B cell (primary cell): ENCODE measurements around the gene WDR38.

ENCODE experiments used
- CTCF ChIP-seq: fragments of 200-600 bp; IDR thresholded peaks from one replicate; pipeline ENCODE4 v1.8.0; 2022; ENCODE audit warnings: antibody characterized with exemption, mild to moderate bottlenecking
- EZH2 ChIP-seq: IDR thresholded peaks from 2 replicates; pipeline ENCODE4 v1.6.1; 2012; ENCODE audit warnings: borderline replicate concordance, low read depth, mild to moderate bottlenecking, moderate library complexity, low read length; ENCODE audit not compliant: insufficient read depth, poor library complexity, severe bottlenecking

- TF ChIP-seq CTCF: peak; percentile 99
- no peak for TF ChIP-seq EZH2
Observed at GRCh38 chr9:124852829-124853531, at the start of gene WDR38.
